Measurements from ENCODE around the gene HIVEP3. TPM values are rescaled to one million over a fixed set of nuclear protein-coding genes. Genes with fewer than 3 reads are reported as not detected.

HIVEP3 gene
- total RNA-seq, 1 donor from 2014 or later, result 6.5 TPM

GRCh38 chr1:41780916-41781315 is 137.8 kb downstream of the HIVEP3 start:
- no peak for ATAC-seq
- DNase-seq, result no peak
- intact Hi-C loops (cut with micrococcal nuclease), result no loop called here

- intact Hi-C loops (cut with micrococcal nuclease), result no loop called here
Observed at GRCh38 chr1:41780322-41780721, 138.4 kb downstream of the HIVEP3 start.

GRCh38 chr1:41779360-41779759 is 139.4 kb downstream of the HIVEP3 start:
- no peak for DNase-seq
- ATAC-seq, result no peak
- intact Hi-C loops (cut with micrococcal nuclease), result no loop called here

More at GRCh38 chr1:41780322-41780721, 138.4 kb downstream of the HIVEP3 start:
- DNase-seq, result no peak
- no peak for ATAC-seq

GRCh38 chr1:41777695-41778094 is 141.0 kb downstream of the HIVEP3 start:
- intact Hi-C loops (cut with micrococcal nuclease), result no loop called here
- DNase-seq (no peak), ATAC-seq (no peak)

- DNase-seq, result peak; percentile 42
- intact Hi-C loops (cut with micrococcal nuclease), result no loop called here
- ATAC-seq, result peak; percentile 60
Observed at GRCh38 chr1:41776891-41777441, 141.8 kb downstream of the HIVEP3 start.

GRCh38 chr1:41775956-41776585 is 142.7 kb downstream of the HIVEP3 start:
- DNase-seq (no peak), ATAC-seq (no peak)
- intact Hi-C loops (cut with micrococcal nuclease), result no loop called here

- intact Hi-C loops (cut with micrococcal nuclease), result no loop called here
- ATAC-seq (no peak), DNase-seq (no peak)
Observed at GRCh38 chr1:41774471-41774990, 144.2 kb downstream of the HIVEP3 start.

GRCh38 chr1:41773842-41774241 is 144.9 kb downstream of the HIVEP3 start:
- ATAC-seq (no peak), DNase-seq (no peak)
- intact Hi-C loops (cut with micrococcal nuclease), result no loop called here

- peak; percentile 51 for ATAC-seq
- DNase-seq, result no peak
- intact Hi-C loops (cut with micrococcal nuclease), result no loop called here
Observed at GRCh38 chr1:41773144-41773591, 145.6 kb downstream of the HIVEP3 start.

- ATAC-seq (no peak), DNase-seq (no peak)
- intact Hi-C loops (cut with micrococcal nuclease), result no loop called here
Observed at GRCh38 chr1:41769068-41769467, 149.7 kb downstream of the HIVEP3 start.

GRCh38 chr1:41768583-41768982 is 150.1 kb downstream of the HIVEP3 start:
- ATAC-seq, result no peak
- DNase-seq, result no peak
- intact Hi-C loops (cut with micrococcal nuclease), result no loop called here

- intact Hi-C loops (cut with micrococcal nuclease), result no loop called here
- ATAC-seq, result peak; percentile 46
- no peak for DNase-seq
Observed at GRCh38 chr1:41767534-41768525, 150.9 kb downstream of the HIVEP3 start.

- no peak for ATAC-seq
- DNase-seq, result no peak
- intact Hi-C loops (cut with micrococcal nuclease), result no loop called here
Observed at GRCh38 chr1:41766546-41766945, 152.2 kb downstream of the HIVEP3 start.

GRCh38 chr1:41766041-41766440 is 152.7 kb downstream of the HIVEP3 start:
- DNase-seq, result no peak
- intact Hi-C loops (cut with micrococcal nuclease), result no loop called here
- ATAC-seq, result no peak

GRCh38 chr1:41765152-41765551 is 153.6 kb downstream of the HIVEP3 start:
- DNase-seq (no peak), ATAC-seq (peak; percentile 59)
- intact Hi-C loops (cut with micrococcal nuclease), result no loop called here

- ATAC-seq, result peak; percentile 42
- intact Hi-C loops (cut with micrococcal nuclease), result no loop called here
- DNase-seq, result no peak
Observed at GRCh38 chr1:41764656-41765055, 154.1 kb downstream of the HIVEP3 start.

- DNase-seq (no peak), ATAC-seq (peak; percentile 41)
- intact Hi-C loops (cut with micrococcal nuclease), result no loop called here
Observed at GRCh38 chr1:41762777-41763176, 155.9 kb downstream of the HIVEP3 start.

- no peak for DNase-seq
- intact Hi-C loops (cut with micrococcal nuclease), result no loop called here
Observed at GRCh38 chr1:41762251-41762650, 156.5 kb downstream of the HIVEP3 start.

GRCh38 chr1:41758904-41759548 is 159.7 kb downstream of the HIVEP3 start:
- ATAC-seq (no peak), DNase-seq (no peak)
- intact Hi-C loops (cut with micrococcal nuclease), result no loop called here

More at GRCh38 chr1:41762251-41762650, 156.5 kb downstream of the HIVEP3 start:
- no peak for ATAC-seq
